Measurements from ENCODE around the gene ADAM33.
A peak's percentile ranks its signal among the peaks of the same experiment; 100 is the strongest.

ADAM33 gene

DNA sequence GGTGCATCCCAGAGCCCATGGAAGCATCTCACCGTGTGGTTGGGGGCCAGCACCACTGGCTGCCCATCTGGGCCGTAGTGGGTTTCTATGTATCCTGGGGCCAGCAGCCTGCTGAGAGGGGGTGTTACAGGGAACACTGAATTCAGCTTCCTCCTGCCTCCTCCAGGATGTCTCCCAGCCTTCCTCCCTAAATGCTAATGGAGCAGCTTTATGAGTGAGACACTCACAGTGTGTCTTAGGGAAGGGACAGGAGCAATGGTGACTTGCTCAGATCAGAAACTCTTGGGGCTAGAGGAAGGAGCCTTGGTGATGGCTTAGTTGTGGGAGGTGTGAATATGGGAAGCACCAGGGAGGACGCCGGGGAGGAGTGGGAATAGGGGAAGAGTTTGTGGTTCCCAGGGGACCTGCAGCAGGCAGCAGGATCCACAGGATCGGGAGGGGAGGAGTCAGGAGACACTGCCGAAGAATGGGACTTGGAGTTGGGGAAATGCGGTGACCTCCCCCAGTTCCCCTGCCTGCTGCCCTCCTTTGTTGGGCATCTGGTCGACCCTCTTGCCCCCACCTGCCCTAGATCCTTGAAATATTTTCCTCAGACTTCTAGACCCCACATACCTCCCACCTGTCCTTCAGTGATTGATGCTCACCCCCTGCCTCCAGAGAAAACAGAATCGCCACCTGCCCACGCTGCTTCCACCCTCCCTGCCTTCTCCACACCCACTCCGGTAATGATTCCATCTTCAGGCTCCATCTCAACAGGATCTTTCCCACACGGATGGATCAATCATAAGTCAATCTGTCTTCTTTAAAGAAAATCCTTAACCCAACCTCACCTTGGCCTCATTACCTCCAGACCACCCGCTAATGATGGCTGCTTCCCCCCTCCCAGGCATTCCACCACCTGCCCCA lies 6.6 kb downstream of the ADAM33 start:
- Histone ChIP-seq H3K27ac (no peak overlapping the region), H3K4me1 (no peaks in the 10 kb centered on the region), H3K4me3 (ENCODE audit: low read depth, low read length) (no peak overlapping the region), H3K4me2 (ENCODE audit: low read length) (no peak overlapping the region), H3K9ac (no peak overlapping the region), H2AFZ (no peak overlapping the region), H3K79me2 (no peaks in the 10 kb centered on the region), H3K27me3 (ENCODE audit: control insufficient read depth, insufficient read depth, low read length) (peaks cover 15% of the 10 kb centered on the region), H3K36me3 (ENCODE audit: control insufficient read depth, insufficient read depth, low read length) (no peaks in the 10 kb centered on the region), H3K9me3 (ENCODE audit: control insufficient read depth, low read length) (no peaks in the 10 kb centered on the region)
- TF ChIP-seq, protein P1, sequence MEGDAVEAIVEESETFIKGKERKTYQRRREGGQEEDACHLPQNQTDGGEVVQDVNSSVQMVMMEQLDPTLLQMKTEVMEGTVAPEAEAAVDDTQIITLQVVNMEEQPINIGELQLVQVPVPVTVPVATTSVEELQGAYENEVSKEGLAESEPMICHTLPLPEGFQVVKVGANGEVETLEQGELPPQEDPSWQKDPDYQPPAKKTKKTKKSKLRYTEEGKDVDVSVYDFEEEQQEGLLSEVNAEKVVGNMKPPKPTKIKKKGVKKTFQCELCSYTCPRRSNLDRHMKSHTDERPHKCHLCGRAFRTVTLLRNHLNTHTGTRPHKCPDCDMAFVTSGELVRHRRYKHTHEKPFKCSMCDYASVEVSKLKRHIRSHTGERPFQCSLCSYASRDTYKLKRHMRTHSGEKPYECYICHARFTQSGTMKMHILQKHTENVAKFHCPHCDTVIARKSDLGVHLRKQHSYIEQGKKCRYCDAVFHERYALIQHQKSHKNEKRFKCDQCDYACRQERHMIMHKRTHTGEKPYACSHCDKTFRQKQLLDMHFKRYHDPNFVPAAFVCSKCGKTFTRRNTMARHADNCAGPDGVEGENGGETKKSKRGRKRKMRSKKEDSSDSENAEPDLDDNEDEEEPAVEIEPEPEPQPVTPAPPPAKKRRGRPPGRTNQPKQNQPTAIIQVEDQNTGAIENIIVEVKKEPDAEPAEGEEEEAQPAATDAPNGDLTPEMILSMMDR (IDR thresholded peaks at IDR 0.05) = no peak

- TF ChIP-seq, protein P1 (IDR thresholded peaks at IDR 0.05) = no peak
- no peak overlapping the region for H3K4me2 ChIP-seq (ENCODE audit: low read length)
- H3K9ac ChIP-seq = no peak overlapping the region
- no peak overlapping the region for H3K4me3 ChIP-seq (ENCODE audit: low read depth, low read length)
- no peak overlapping the region for H2AFZ ChIP-seq
- H3K9me3 ChIP-seq (ENCODE audit: control insufficient read depth, low read length) = no peaks in the 10 kb centered on the region
- no peaks in the 10 kb centered on the region for H3K79me2 ChIP-seq
- no peaks in the 10 kb centered on the region for H3K4me1 ChIP-seq
- peaks cover 15% of the 10 kb centered on the region for H3K27me3 ChIP-seq (ENCODE audit: control insufficient read depth, insufficient read depth, low read length)
- no peak overlapping the region for H3K27ac ChIP-seq
- H3K36me3 ChIP-seq (ENCODE audit: control insufficient read depth, insufficient read depth, low read length) = no peaks in the 10 kb centered on the region
Measured at GRCh38 chr20:3674447-3674846, 7.4 kb downstream of the ADAM33 start.

- no peaks in the 10 kb centered on the region for H3K4me1 ChIP-seq
- no peak overlapping the region for H3K4me3 ChIP-seq (ENCODE audit: low read depth, low read length)
- H2AFZ ChIP-seq = no peak overlapping the region
- H3K27ac ChIP-seq = no peak overlapping the region
- no peaks in the 10 kb centered on the region for H3K9me3 ChIP-seq (ENCODE audit: control insufficient read depth, low read length)
- H3K79me2 ChIP-seq = no peaks in the 10 kb centered on the region
- TF ChIP-seq, protein P1 (IDR thresholded peaks at IDR 0.05) = no peak
- peaks cover 15% of the 10 kb centered on the region for H3K27me3 ChIP-seq (ENCODE audit: control insufficient read depth, insufficient read depth, low read length)
- no peak overlapping the region for H3K9ac ChIP-seq
- no peaks in the 10 kb centered on the region for H3K36me3 ChIP-seq (ENCODE audit: control insufficient read depth, insufficient read depth, low read length)
- H3K4me2 ChIP-seq (ENCODE audit: low read length) = no peak overlapping the region
Measured at GRCh38 chr20:3673221-3674070, 8.4 kb downstream of the ADAM33 start.

DNA sequence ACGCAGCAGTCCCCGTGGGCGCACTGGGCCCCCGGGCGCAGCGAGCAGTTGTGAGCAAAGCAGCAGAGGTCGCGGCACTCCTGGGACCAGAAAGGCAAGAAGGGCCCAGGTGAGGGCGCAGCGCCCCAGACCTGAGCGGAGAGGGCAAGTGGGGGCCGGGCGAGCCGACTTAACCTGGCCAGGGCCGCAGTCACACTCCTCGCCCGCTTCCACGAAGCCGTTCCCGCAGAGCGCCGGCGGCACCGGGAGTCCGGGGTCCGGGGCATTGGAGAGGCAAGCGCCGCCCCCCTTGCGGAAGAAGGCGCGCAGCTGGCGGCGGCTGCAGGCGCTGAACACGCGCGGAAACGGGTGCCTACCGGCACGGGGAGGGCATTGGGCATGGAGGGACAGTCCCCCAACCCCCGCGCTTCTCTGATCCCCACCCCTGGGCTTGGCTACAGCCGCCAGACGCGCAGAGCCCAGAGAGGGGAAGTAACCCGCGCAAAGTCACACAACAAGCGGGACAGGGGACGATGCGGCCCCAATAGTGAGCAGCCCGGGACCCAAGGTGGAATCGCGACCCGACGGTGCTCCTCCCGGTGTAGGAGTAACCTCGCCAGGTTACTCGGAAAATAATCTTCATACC lies 9.2 kb downstream of the ADAM33 start:
- Histone ChIP-seq H3K4me1 (no peaks in the 10 kb centered on the region), H2AFZ (no peak overlapping the region), H3K27ac (no peak overlapping the region), H3K9me3 (ENCODE audit: control insufficient read depth, low read length) (no peaks in the 10 kb centered on the region), H3K79me2 (no peaks in the 10 kb centered on the region), H3K36me3 (ENCODE audit: control insufficient read depth, insufficient read depth, low read length) (no peaks in the 10 kb centered on the region), H3K9ac (no peak overlapping the region), H3K27me3 (ENCODE audit: control insufficient read depth, insufficient read depth, low read length) (peaks cover 15% of the 10 kb centered on the region), H3K4me2 (ENCODE audit: low read length) (peak overlapping the region; percentile 36), H3K4me3 (ENCODE audit: low read depth, low read length) (no peak overlapping the region)
- TF ChIP-seq, protein P1 (IDR thresholded peaks at IDR 0.05) = no peak

All from parathyroid adenoma (tissue), 2 donors.